HEK293 (cell line): ENCODE data around the gene IL15RA.

Source experiments
- KLF9 ChIP-seq: fragments of 450-650 bp; formaldehyde crosslinking; IDR thresholded peaks from 2 replicates; pipeline ENCODE4 v1.5.1; 2016; ENCODE audit warnings: missing biosample characterization, missing genetic modification characterization, low read depth
- MEIS1 ChIP-seq: sonication (generic); formaldehyde crosslinking; IDR thresholded peaks from 2 replicates; pipeline ENCODE4 v1.8.1; 2022; ENCODE audit warnings: missing genetic modification reagents, mild to moderate bottlenecking, borderline replicate concordance
- REPIN1 ChIP-seq: fragments of 450-650 bp; formaldehyde crosslinking; IDR thresholded peaks from 2 replicates; pipeline ENCODE4 v1.5.1; 2017; ENCODE audit warnings: missing biosample characterization, missing genetic modification characterization, low read depth
- TCF7L2 ChIP-seq: IDR thresholded peaks from 2 replicates; pipeline ENCODE4 v1.6.1; 2011; ENCODE audit warnings: low read depth, mild to moderate bottlenecking, inconsistent platforms, low read length, moderate library complexity, borderline replicate concordance
- ZNF324 ChIP-seq: fragments of 450-650 bp; formaldehyde crosslinking; IDR thresholded peaks from 2 replicates; pipeline ENCODE4 v1.5.1; 2016; ENCODE audit warnings: missing biosample characterization, missing genetic modification characterization
- ZNF37A ChIP-seq: fragments of 450-650 bp; IDR thresholded peaks from 2 replicates; pipeline ENCODE4 v1.5.1; 2018; ENCODE audit warnings: missing biosample characterization, missing genetic modification characterization
- ZNF510 ChIP-seq: fragments of 450-650 bp; formaldehyde crosslinking; IDR thresholded peaks from 2 replicates; pipeline ENCODE4 v1.5.1; 2018; ENCODE audit warnings: mild to moderate bottlenecking, missing genetic modification characterization, missing biosample characterization; ENCODE audit not compliant: insufficient replicate concordance
- TF ChIP-seq, protein P1 (sequence below): fragments of 450-650 bp; formaldehyde crosslinking; IDR thresholded peaks from 2 replicates; pipeline ENCODE4 v1.5.1; 2017; ENCODE audit warnings: missing biosample characterization, missing genetic modification characterization
- TF ChIP-seq, protein P2 (sequence below): fragments of 450-650 bp; formaldehyde crosslinking; IDR thresholded peaks from 2 replicates; pipeline ENCODE4 v1.5.1; 2016; ENCODE audit warnings: missing biosample characterization, missing genetic modification characterization
- TF ChIP-seq, protein P3 (sequence below): fragments of 450-650 bp; formaldehyde crosslinking; IDR thresholded peaks from 2 replicates; pipeline ENCODE4 v1.5.1; 2017; ENCODE audit warnings: missing biosample characterization, mild to moderate bottlenecking, missing genetic modification characterization, moderate library complexity

DNA sequence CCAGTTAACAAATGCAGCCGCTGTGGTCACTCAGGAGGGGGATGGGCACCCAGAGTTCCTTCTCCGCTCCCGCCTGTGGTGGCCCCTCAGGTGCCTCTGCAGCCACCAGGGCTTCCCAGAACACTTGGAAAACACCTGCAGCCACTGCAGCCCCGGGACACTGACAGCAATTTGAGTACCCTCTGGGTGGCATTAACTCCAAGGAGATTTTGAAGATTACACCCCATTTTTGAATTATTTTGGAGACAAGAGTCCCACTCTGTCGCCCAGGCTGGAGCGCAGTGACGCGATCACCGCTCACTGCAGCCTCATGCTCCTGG is 32.2 kb downstream of the IL15RA start:
- TF ChIP-seq, protein P1, sequence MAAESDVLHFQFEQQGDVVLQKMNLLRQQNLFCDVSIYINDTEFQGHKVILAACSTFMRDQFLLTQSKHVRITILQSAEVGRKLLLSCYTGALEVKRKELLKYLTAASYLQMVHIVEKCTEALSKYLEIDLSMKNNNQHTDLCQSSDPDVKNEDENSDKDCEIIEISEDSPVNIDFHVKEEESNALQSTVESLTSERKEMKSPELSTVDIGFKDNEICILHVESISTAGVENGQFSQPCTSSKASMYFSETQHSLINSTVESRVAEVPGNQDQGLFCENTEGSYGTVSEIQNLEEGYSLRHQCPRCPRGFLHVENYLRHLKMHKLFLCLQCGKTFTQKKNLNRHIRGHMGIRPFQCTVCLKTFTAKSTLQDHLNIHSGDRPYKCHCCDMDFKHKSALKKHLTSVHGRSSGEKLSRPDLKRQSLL (tag by site-specific recombination): no peak
- TF ChIP-seq, protein P2, sequence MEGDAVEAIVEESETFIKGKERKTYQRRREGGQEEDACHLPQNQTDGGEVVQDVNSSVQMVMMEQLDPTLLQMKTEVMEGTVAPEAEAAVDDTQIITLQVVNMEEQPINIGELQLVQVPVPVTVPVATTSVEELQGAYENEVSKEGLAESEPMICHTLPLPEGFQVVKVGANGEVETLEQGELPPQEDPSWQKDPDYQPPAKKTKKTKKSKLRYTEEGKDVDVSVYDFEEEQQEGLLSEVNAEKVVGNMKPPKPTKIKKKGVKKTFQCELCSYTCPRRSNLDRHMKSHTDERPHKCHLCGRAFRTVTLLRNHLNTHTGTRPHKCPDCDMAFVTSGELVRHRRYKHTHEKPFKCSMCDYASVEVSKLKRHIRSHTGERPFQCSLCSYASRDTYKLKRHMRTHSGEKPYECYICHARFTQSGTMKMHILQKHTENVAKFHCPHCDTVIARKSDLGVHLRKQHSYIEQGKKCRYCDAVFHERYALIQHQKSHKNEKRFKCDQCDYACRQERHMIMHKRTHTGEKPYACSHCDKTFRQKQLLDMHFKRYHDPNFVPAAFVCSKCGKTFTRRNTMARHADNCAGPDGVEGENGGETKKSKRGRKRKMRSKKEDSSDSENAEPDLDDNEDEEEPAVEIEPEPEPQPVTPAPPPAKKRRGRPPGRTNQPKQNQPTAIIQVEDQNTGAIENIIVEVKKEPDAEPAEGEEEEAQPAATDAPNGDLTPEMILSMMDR: no peak
- no peak for TF ChIP-seq TCF7L2
- TF ChIP-seq, protein P3, sequence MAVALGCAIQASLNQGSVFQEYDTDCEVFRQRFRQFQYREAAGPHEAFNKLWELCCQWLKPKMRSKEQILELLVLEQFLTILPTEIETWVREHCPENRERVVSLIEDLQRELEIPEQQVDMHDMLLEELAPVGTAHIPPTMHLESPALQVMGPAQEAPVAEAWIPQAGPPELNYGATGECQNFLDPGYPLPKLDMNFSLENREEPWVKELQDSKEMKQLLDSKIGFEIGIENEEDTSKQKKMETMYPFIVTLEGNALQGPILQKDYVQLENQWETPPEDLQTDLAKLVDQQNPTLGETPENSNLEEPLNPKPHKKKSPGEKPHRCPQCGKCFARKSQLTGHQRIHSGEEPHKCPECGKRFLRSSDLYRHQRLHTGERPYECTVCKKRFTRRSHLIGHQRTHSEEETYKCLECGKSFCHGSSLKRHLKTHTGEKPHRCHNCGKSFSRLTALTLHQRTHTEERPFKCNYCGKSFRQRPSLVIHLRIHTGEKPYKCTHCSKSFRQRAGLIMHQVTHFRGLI: no peak
- TF ChIP-seq KLF9 (tag by site-specific recombination): no peak
- no peak for TF ChIP-seq ZNF510 (tag by site-specific recombination)
- TF ChIP-seq ZNF37A (tag by site-specific recombination): no peak
- TF ChIP-seq REPIN1 (tag by site-specific recombination): no peak
- no peak for TF ChIP-seq MEIS1
- TF ChIP-seq ZNF324 (tag by site-specific recombination): no peak
